HG02981 (cell line): ENCODE data around the gene CD101.

Source experiments
- ATAC-seq: cut with Tn5 transposase; IDR thresholded peaks from one replicate; pipeline ENCODE4 v1.9.1; 2021; ENCODE audit warnings: mild to moderate bottlenecking, moderate library complexity; ENCODE audit not compliant: unreplicated experiment

Gene CD101

GRCh38 chr1:116986421-116987255 is 14.9 kb upstream of the CD101 start:
- no peak for ATAC-seq

- no peak for ATAC-seq
Measured at GRCh38 chr1:116987256-116987555, 14.4 kb upstream of the CD101 start.

GRCh38 chr1:116988248-116988647 is 13.3 kb upstream of the CD101 start:
- ATAC-seq: no peak

DNA sequence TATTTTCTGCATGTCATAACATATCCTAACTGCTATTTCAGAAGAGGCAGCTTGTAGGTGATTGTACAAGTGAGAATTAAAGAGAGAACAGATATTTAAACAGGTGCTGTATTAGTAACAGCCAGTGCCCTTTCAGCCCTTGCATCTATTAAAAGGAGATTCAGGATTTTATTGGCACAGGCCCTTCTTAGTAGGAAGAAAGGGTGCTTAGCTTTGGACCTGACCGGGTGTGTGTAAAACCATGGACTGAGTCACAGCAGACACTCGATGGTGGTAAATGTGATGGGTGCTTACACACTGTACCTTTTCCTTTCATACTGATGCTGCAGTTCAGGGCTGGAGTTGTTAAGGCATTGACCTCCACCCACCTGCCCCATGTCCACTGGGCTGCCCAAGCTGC is 12.7 kb upstream of the CD101 start:
- ATAC-seq: no peak

- ATAC-seq: no peak
Measured at GRCh38 chr1:116989835-116990234, 11.7 kb upstream of the CD101 start.

DNA sequence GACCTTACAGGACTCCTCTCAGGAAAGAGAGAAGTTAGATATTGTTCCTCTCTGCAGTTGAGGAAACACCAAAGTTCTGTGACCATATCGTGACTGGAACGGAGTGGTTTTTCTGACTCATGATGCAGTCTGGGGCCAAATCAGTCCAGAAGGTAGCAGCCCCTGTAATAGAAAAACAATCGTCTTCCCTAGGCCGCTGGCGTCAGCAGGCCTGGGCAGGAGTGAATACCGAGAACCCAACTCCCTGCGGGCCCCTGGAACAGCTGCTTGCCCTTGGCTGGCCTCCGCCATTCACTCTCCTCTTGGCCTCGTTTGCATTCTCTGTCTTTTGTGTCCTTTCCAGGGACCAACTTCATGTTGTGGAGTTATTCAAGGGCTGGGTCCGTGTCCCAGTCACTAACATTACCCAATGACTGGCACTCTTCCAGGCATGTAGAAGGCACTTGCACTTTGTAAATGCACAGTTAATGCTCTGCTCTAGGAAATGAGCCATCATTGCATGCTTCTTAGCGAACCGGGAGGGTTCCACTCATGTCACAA is 10.9 kb upstream of the CD101 start:
- ATAC-seq: no peak

GRCh38 chr1:116991171-116991845 is 10.3 kb upstream of the CD101 start:
- ATAC-seq: no peak

GRCh38 chr1:116991918-116992317 is 9.6 kb upstream of the CD101 start:
- no peak for ATAC-seq

- ATAC-seq: no peak
Measured at GRCh38 chr1:116993286-116993685, 8.3 kb upstream of the CD101 start.

GRCh38 chr1:116994411-116994810 is 7.1 kb upstream of the CD101 start:
- no peak for ATAC-seq

DNA sequence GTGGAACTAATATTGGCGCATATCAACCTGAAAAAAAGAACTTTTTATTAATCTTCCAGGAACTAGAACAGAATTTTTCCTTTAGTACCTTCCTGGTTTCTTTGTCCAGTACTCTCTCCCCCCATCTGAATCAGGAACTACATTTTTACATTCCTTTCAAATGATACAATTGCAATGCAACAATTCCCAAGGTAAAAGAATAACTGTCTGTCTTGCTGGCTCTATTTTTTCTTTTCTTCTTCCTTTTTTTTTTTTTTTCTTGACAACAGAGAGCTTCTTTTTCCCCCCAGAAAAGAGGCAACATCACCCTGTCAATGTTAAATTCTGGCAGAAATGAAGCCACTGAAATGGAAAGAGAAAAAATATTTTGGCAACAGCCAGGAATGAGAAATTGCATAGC is 4.5 kb upstream of the CD101 start:
- ATAC-seq: no peak

GRCh38 chr1:116997636-116998035 is 3.9 kb upstream of the CD101 start:
- ATAC-seq: no peak

GRCh38 chr1:116999596-116999995 is 2.0 kb upstream of the CD101 start:
- ATAC-seq: no peak

- no peak for ATAC-seq
Measured at GRCh38 chr1:117000142-117000541, 1.4 kb upstream of the CD101 start.

GRCh38 chr1:117003223-117003875 is 1.8 kb downstream of the CD101 start:
- no peak for ATAC-seq

DNA sequence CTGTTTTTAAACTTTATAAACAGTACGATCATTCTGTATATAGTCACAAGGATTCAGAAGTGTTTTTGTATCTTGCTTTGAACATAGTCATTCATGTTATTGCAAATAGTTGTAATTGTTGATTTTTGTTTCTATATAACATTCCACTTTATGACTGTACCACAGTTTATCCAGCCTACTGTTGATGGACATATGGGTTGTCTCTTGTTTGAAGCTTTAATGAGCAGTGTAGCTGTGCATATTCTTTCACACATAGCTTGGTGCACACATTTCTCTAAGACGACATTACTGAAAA is 6.1 kb downstream of the CD101 start:
- ATAC-seq: no peak

GRCh38 chr1:117008656-117009055 is 7.1 kb downstream of the CD101 start:
- no peak for ATAC-seq

DNA sequence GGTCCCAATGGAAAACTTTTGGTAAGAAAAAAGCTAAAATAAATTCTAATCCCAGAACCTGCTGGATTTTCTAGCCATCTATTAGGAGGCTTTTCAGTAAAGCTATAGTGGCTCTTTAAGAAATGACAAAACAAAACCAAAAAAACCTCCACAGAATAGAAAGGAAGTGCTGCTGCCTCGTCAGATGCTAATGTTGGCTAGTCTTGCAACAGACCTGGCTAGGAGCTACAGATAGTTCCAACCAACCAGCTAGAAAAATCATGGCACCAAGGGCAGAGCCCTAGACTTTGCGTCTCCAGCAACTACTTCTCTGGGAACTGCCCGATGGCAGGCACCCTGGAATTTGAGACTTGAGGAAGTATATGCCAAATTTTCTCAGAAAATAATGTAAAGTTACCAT is 7.6 kb downstream of the CD101 start:
- no peak for ATAC-seq

GRCh38 chr1:117010310-117010969 is 8.9 kb downstream of the CD101 start:
- no peak for ATAC-seq

DNA sequence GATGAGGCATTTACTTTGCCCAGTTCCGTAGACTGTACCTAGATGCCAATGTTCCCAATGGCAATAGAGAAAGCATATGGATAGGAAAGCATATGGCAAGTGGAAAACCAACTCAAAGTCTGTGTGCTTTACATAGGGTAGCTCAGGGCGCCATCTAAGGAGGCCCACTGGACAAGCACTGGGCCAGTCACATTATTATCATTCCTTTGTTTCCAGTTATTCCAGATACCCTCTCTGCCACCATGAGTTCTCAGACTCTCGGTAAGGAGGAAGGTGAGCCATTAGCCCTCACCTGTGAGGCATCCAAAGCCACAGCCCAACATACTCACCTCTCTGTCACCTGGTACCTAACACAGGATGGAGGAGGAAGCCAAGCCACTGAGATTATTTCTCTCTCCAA is 9.8 kb downstream of the CD101 start:
- no peak for ATAC-seq

DNA sequence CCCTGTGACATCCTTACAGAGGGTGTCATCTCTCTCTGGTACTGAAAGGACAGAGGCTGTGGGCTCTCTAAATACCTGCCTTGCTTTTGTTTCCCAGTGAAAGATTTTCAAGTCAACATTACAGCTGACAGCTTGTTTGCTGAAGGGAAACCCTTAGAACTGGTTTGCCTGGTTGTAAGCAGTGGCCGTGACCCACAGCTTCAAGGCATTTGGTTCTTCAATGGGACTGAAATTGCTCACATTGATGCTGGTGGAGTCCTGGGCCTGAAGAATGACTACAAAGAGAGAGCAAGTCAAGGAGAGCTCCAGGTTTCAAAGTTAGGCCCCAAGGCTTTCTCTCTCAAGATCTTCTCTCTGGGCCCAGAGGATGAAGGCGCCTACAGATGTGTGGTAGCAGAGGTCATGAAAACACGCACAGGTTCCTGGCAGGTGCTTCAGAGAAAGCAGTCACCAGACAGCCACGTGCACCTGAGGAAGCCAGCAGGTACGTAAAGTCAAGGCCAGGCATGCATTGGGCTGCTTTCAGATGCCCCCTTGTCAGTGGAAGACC is 11.8 kb downstream of the CD101 start:
- no peak for ATAC-seq
